B cell (primary cell): ENCODE results near the gene AMIGO2. TPM values are rescaled to one million over a fixed set of nuclear protein-coding genes. Genes with fewer than 3 reads are reported as not detected.

Experiments
- ATAC-seq: fragments of 200-7000 bp; cut with Tn5 transposase; one replicate; pipeline ENCODE4 v1.10.0; 2021; ENCODE audit warnings: low read depth, mild to moderate bottlenecking, moderate number of reproducible peaks, moderate library complexity
- CTCF ChIA-PET: fragments of 350-600 bp; sonication (Branson Sonifier 250); formaldehyde crosslinking; loops from one replicate; lab custom pipeline; 2021; ENCODE audit warnings: antibody characterized with exemption, inconsistent platforms; lab: Charles Lee
- POLR2A ChIA-PET: fragments of 350-600 bp; sonication (Branson Sonifier 250); formaldehyde crosslinking; loops from one replicate; lab custom pipeline; 2021; ENCODE audit warnings: antibody characterized with exemption; lab: Charles Lee
- DNase-seq: peaks from one replicate; pipeline ENCODE4 v3.0.0; 2013
- H2AFZ ChIP-seq: 2 replicates; pipeline ENCODE4 v1.6.1; 2012; ENCODE audit warnings: mild to moderate bottlenecking, low read depth, low read length; ENCODE audit not compliant: insufficient read depth, poor library complexity, severe bottlenecking
- H3K27ac ChIP-seq, 2 donors: 1 replicate in 1 of 2; 2 replicates in 1 of 2; pipeline ENCODE4 v1.5.1; 2012 to 2013; ENCODE audit warnings: low read length in 2 of 2, mild to moderate bottlenecking in 2 of 2, moderate library complexity in 1 of 2
- H3K27me3 ChIP-seq, 4 experiments: fragments of 200-600 bp in 1 of 4; sonication (generic) in 1 of 4; replicated peaks in 1 of 4; 1 replicate in 2 of 4; 2 replicates in 2 of 4; pipeline versions ENCODE4 v1.6.1 to v1.7.0; 2013 to 2016; ENCODE audit warnings: low read length in 3 of 4, mild to moderate bottlenecking in 2 of 4, mixed read lengths in 1 of 4, moderate library complexity in 1 of 4; ENCODE audit not compliant: insufficient read depth in 4 of 4, control insufficient read depth in 3 of 4; ENCODE audit errors: control extremely low read depth in 1 of 4
- H3K36me3 ChIP-seq, 2 experiments: replicated peaks in 1 of 2; 1 replicate in 1 of 2; 2 replicates in 1 of 2; pipeline versions ENCODE4 v1.6.1 to v1.7.1; 2013; ENCODE audit warnings: low read length in 1 of 2; ENCODE audit not compliant: insufficient read depth in 2 of 2, control insufficient read depth in 1 of 2; ENCODE audit errors: control extremely low read depth in 1 of 2, extremely low read depth in 1 of 2
- H3K4me1 ChIP-seq, 2 donors: fragments of 200-600 bp in 1 of 2; sonication (generic) in 1 of 2; 1 replicate in 1 of 2; 2 replicates in 1 of 2; pipeline versions ENCODE4 v1.5.1 to v1.6.1; 2013 to 2017; ENCODE audit warnings: low read length in 2 of 2; ENCODE audit not compliant: control insufficient read depth in 2 of 2, insufficient read depth in 2 of 2
- H3K4me2 ChIP-seq: replicated peaks from 2 replicates; pipeline ENCODE3; 2012; ENCODE audit warnings: mild to moderate bottlenecking, low read depth, low read length; ENCODE audit not compliant: poor library complexity, severe bottlenecking
- H3K4me3 ChIP-seq, 5 experiments: fragments of 200-600 bp in 1 of 5; sonication (generic) in 1 of 5; 1 replicate in 3 of 5; 2 replicates in 2 of 5; pipeline versions ENCODE4 v1.5.1 to v1.7.0; 2011 to 2016; ENCODE audit warnings: low read length in 4 of 5, mild to moderate bottlenecking in 4 of 5, low read depth in 2 of 5, control low read depth in 1 of 5, moderate library complexity in 1 of 5; ENCODE audit not compliant: insufficient read depth in 1 of 5; ENCODE audit errors: control extremely low read depth in 1 of 5, extremely low read depth in 1 of 5
- H3K79me2 ChIP-seq: fragments of 200-600 bp; sonication (generic); one replicate; pipeline ENCODE4 v1.6.0; 2016; ENCODE audit warnings: low read length; ENCODE audit not compliant: control insufficient read depth, insufficient read depth
- H3K9ac ChIP-seq: fragments of 200-600 bp; sonication (generic); 2 replicates; pipeline ENCODE4 v1.6.1; 2017; ENCODE audit warnings: mild to moderate bottlenecking, low read length, moderate library complexity
- H3K9me3 ChIP-seq, 3 donors: one replicate each; pipeline versions ENCODE4 v1.6.1 to v1.7.1; 2013; ENCODE audit warnings: low read length in 2 of 3; ENCODE audit not compliant: control insufficient read depth in 2 of 3, insufficient read depth in 1 of 3; ENCODE audit errors: control extremely low read depth in 1 of 3
- H4K20me1 ChIP-seq: 2 replicates; pipeline ENCODE4 v1.6.0; 2012; ENCODE audit warnings: mild to moderate bottlenecking, low read length; ENCODE audit not compliant: insufficient read depth, control insufficient read depth, poor library complexity, severe bottlenecking
- H3K27ac Mint-ChIP-seq: one replicate; pipeline ENCODE4 v1.8.0; 2021; ENCODE audit warnings: mixed read lengths
- H3K27me3 Mint-ChIP-seq: one replicate; pipeline ENCODE4 v1.8.0; 2021; ENCODE audit warnings: mixed read lengths
- H3K4me1 Mint-ChIP-seq: one replicate; pipeline ENCODE4 v1.8.0; 2021; ENCODE audit warnings: mixed read lengths
- H3K4me3 Mint-ChIP-seq: one replicate; pipeline ENCODE4 v1.8.0; 2021; ENCODE audit warnings: mixed read lengths
- H3K9me3 Mint-ChIP-seq: one replicate; pipeline ENCODE4 v1.8.0; 2022; ENCODE audit warnings: mixed read lengths; ENCODE audit not compliant: insufficient read depth
- EZH2 ChIP-seq: IDR thresholded peaks from 2 replicates; pipeline ENCODE4 v1.6.1; 2012; ENCODE audit warnings: borderline replicate concordance, low read depth, mild to moderate bottlenecking, moderate library complexity, low read length; ENCODE audit not compliant: insufficient read depth, poor library complexity, severe bottlenecking
- WGBS: methylation state at CpG from one replicate; pipeline ENCODE4 v1.1.5; 2013; ENCODE audit warnings: missing lambda C conversion rate; ENCODE audit not compliant: insufficient coverage; 5-methylcytosine and 5-hydroxymethylcytosine counted together
- intact Hi-C: fragments of 100-400 bp; cut with micrococcal nuclease; formaldehyde crosslinking; loops from one replicate; pipeline ENCODE4 v1.10.0; 2022
- polyA plus RNA-seq: library from polyadenylated mRNA; depleted of rRNA; stranded (reverse); fragments of >200 nt; gene quantifications from 2 replicates; pipeline ENCODE4 v1.2.3, GENCODE V29; 2012
- total RNA-seq, 2 donors: library from RNA; stranded (reverse); fragments of 120-200 nt in 1 of 2; gene quantifications; 1 replicate in 1 of 2; 2 replicates in 1 of 2; pipeline versions ENCODE4 v1.2.3 to v1.2.4, GENCODE V29; 2013 to 2022
- TF ChIP-seq, protein P1 (sequence below): fragments of 200-600 bp; IDR thresholded peaks from one replicate; pipeline ENCODE4 v1.8.0; 2022; ENCODE audit warnings: antibody characterized with exemption, mild to moderate bottlenecking

AMIGO2 gene
- total and polyA plus RNA-seq, 2 donors (not counting 1 experiment from before 2014, with no cell fraction given): 10.4 to 11.8 TPM

DNA sequence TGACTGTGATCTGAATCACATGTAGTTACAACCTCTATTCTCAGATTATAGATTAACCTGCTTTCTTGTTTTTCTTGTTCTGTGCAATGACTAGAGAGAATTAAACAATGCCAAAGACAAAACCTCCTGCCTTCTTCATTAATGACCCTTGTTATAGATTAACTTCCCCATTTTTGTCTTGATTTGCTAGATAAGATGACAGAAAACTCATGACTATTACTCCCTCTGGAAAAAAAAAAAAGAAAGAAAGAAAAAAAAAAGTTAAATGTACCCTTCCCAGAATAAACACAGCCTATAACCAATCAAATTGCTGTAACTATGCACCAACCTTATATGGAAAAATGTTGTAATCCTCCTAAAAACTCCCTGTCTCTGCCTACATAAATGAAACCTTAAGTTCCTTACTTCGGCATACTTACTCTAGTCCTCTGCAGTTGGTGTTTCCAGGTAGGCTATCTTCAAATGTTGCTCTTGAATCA, 41.5 kb downstream of the AMIGO2 start:
- no peaks in the 10 kb centered on the region for H3K79me2 ChIP-seq
- WGBS: 100% methylated on average over 1 of the region's 1 CpG
- peaks cover 5% of the 10 kb centered on the region for H3K4me1 Mint-ChIP-seq
- H3K27ac Mint-ChIP-seq: no peak overlapping the region
- no peak overlapping the region for H3K27ac ChIP-seq
- ChIA-PET POLR2A (no interaction called here), CTCF (interaction anchor here (0.7 to 2.6 kb wide), 3 partner anchors 146 to 359 kb away, joined by 3 to 8 read pairs (median 3); no protein-coding TSS in a partner anchor)
- H3K27me3 Mint-ChIP-seq: no peaks in the 10 kb centered on the region
- no peak overlapping the region for H3K9ac ChIP-seq
- H3K4me2 ChIP-seq: no peak overlapping the region
- no peaks in the 10 kb centered on the region for H3K9me3 ChIP-seq
- ATAC-seq (no peak), DNase-seq (no peak)
- H2AFZ ChIP-seq: no peak overlapping the region
- H3K9me3 Mint-ChIP-seq: no peaks in the 10 kb centered on the region
- intact Hi-C loops: no loop called here
- H3K4me1 ChIP-seq: no peaks in the 10 kb centered on the region
- no peak overlapping the region for H3K4me3 Mint-ChIP-seq
- no peak overlapping the region for H3K4me3 ChIP-seq
- H3K27me3 ChIP-seq: no peaks in the 10 kb centered on the region
- H4K20me1 ChIP-seq: no peaks in the 10 kb centered on the region
- TF ChIP-seq EZH2: no peak
- TF ChIP-seq, protein P1, sequence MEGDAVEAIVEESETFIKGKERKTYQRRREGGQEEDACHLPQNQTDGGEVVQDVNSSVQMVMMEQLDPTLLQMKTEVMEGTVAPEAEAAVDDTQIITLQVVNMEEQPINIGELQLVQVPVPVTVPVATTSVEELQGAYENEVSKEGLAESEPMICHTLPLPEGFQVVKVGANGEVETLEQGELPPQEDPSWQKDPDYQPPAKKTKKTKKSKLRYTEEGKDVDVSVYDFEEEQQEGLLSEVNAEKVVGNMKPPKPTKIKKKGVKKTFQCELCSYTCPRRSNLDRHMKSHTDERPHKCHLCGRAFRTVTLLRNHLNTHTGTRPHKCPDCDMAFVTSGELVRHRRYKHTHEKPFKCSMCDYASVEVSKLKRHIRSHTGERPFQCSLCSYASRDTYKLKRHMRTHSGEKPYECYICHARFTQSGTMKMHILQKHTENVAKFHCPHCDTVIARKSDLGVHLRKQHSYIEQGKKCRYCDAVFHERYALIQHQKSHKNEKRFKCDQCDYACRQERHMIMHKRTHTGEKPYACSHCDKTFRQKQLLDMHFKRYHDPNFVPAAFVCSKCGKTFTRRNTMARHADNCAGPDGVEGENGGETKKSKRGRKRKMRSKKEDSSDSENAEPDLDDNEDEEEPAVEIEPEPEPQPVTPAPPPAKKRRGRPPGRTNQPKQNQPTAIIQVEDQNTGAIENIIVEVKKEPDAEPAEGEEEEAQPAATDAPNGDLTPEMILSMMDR: no peak
- H3K36me3 ChIP-seq: no peaks in the 10 kb centered on the region

DNA sequence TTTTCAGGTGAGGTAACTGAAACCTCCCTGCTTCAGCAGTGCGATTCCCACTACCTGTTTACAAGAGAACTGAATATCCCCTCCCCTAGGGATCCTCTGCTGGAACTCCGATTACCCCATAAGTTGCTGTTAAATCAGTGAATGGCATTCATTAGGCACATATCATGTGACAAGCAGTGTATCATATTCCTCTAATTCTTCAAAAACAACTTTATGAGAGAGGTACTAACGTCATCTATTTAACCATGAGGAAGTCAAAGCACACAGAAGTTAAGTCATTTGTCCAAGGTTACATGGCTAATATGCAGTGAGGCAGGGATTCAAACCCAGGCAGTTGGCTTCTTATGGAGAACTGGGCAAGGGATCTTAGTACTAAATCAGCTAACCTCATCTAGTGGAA, 44.3 kb downstream of the AMIGO2 start:
- Histone ChIP-seq H3K27ac (no peak overlapping the region), H3K36me3 (no peaks in the 10 kb centered on the region), H3K4me3 (no peak overlapping the region), H3K79me2 (no peaks in the 10 kb centered on the region), H2AFZ (no peak overlapping the region), H4K20me1 (no peaks in the 10 kb centered on the region), H3K27me3 (no peaks in the 10 kb centered on the region), H3K4me1 (peaks cover 0 to 3% of the 10 kb centered on the region in 2 donors), H3K4me2 (no peak overlapping the region), H3K9me3 (no peaks in the 10 kb centered on the region), H3K9ac (no peak overlapping the region)
- Mint-ChIP-seq H3K27me3 (no peaks in the 10 kb centered on the region), H3K9me3 (no peaks in the 10 kb centered on the region), H3K27ac (no peak overlapping the region), H3K4me3 (no peak overlapping the region), H3K4me1 (peaks cover 11% of the 10 kb centered on the region)
- no CpG with 5 or more reads among the region's 3 CpGs for WGBS
- no peak for ATAC-seq
- TF ChIP-seq EZH2: no peak
- TF ChIP-seq, protein P1: no peak
- DNase-seq: no peak
- intact Hi-C loops: no loop called here
- ChIA-PET POLR2A (no interaction called here), CTCF (interaction anchor here (2.0 to 5.6 kb wide), 5 partner anchors 15 to 374 kb away, joined by 6 to 192 read pairs (median 11); no protein-coding TSS in a partner anchor)
